GM12878 (cell line): ENCODE data around the gene MAPRE2. TPM values are rescaled to one million over a fixed set of nuclear protein-coding genes. Genes with fewer than 3 reads are reported as not detected.

Source experiments
- ATAC-seq: fragments of 200-7000 bp; cut with Tn5 transposase; 3 replicates; pipeline ENCODE4 v1.9.1; 2020; ENCODE audit warnings: mild to moderate bottlenecking, moderate library complexity
- BruUV-seq: library from RNA; stranded (reverse); fragments of 400-500 nt; replicated peaks from 2 replicates; lab custom pipeline; 2021; lab: Mats Ljungman, UMichigan
- CTCF ChIA-PET: fragments of 300-600 bp; sonication (Branson Sonifier 250); formaldehyde crosslinking; extraction: SDS; loops from one replicate; lab custom pipeline; 2021; ENCODE audit warnings: inconsistent platforms; lab: Yijun Ruan, JAX
- POLR2A ChIA-PET: fragments of 350-600 bp; formaldehyde crosslinking; extraction: SDS; loops from one replicate; lab custom pipeline; 2021; ENCODE audit warnings: inconsistent platforms; lab: Charles Lee
- RAD21 ChIA-PET: fragments of 300-600 bp; sonication (Branson Sonifier 250); formaldehyde crosslinking; loops from one replicate; lab custom pipeline; 2023; ENCODE audit warnings: antibody characterized with exemption; ENCODE audit not compliant: unreplicated experiment; lab: Charles Lee
- SMC1A ChIA-PET: fragments of 300-600 bp; sonication (Branson Sonifier 250); formaldehyde crosslinking; loops from one replicate; lab custom pipeline; 2023; ENCODE audit not compliant: unreplicated experiment, uncharacterized antibody; lab: Charles Lee
- DNase-seq: peaks from one replicate; pipeline ENCODE4 v3.0.0-alpha.2; 2011; ENCODE audit warnings: low read depth, low spot score
- FAIRE-seq: peaks from 3 replicates; lab custom pipeline; 2011; peaks lifted over from hg19 to GRCh38; lab: Jason Lieb, UNC
- H2AFZ ChIP-seq: 2 replicates; pipeline ENCODE4 v1.6.0; 2011; ENCODE audit warnings: low read depth, low read length, control low read depth; ENCODE audit not compliant: control insufficient read depth
- H3K27ac ChIP-seq: 2 replicates; pipeline ENCODE4 v1.5.1; 2011; ENCODE audit warnings: control low read depth; ENCODE audit not compliant: control insufficient read depth, insufficient read depth
- H3K27me3 ChIP-seq, 2 experiments: replicated peaks in 1 of 2; 2 replicates each; pipeline versions ENCODE4 v1.6.0 to v1.6.1; 2011; ENCODE audit warnings: low read length in 1 of 2; ENCODE audit not compliant: control insufficient read depth in 2 of 2, insufficient read depth in 2 of 2
- H3K36me3 ChIP-seq, 2 experiments: 2 replicates each; pipeline ENCODE4 v1.5.1; 2011; ENCODE audit warnings: low read length in 1 of 2; ENCODE audit not compliant: control insufficient read depth in 2 of 2, insufficient read depth in 2 of 2
- H3K4me1 ChIP-seq: 2 replicates; pipeline ENCODE4 v1.6.1; 2011; ENCODE audit warnings: mild to moderate bottlenecking, low read length, moderate library complexity, mixed read lengths; ENCODE audit not compliant: control insufficient read depth, insufficient read depth
- H3K4me2 ChIP-seq: 2 replicates; pipeline ENCODE4 v1.6.0; 2011; ENCODE audit warnings: control low read depth; ENCODE audit not compliant: control insufficient read depth, insufficient read depth
- H3K4me3 ChIP-seq: fragments of 200-600 bp; sonication (generic); 2 replicates; pipeline ENCODE4 v1.5.1; 2016
- H3K79me2 ChIP-seq: 2 replicates; pipeline ENCODE4 v1.6.0; 2011; ENCODE audit warnings: low read length; ENCODE audit not compliant: control insufficient read depth, insufficient read depth
- H3K9ac ChIP-seq: 2 replicates; pipeline ENCODE4 v1.8.0; 2011; ENCODE audit warnings: low read length, control low read depth, mixed read lengths; ENCODE audit not compliant: control insufficient read depth, insufficient read depth
- H3K9me3 ChIP-seq: replicated peaks from 3 replicates; pipeline ENCODE4 v1.5.1; 2011; ENCODE audit warnings: mild to moderate bottlenecking, low read length; ENCODE audit not compliant: control insufficient read depth, insufficient read depth
- H4K20me1 ChIP-seq: 2 replicates; pipeline ENCODE4 v1.6.0; 2011; ENCODE audit not compliant: control insufficient read depth, insufficient read depth
- ATF7 ChIP-seq: fragments of 450-650 bp; IDR thresholded peaks from 2 replicates; pipeline ENCODE4 v1.6.1; 2016; ENCODE audit warnings: low read depth, mild to moderate bottlenecking
- BRCA1 ChIP-seq: IDR thresholded peaks from 2 replicates; pipeline ENCODE4 v1.6.1; 2011; ENCODE audit warnings: low read depth, low read length, improper control_type of control experiment
- PML ChIP-seq: IDR thresholded peaks from 2 replicates; pipeline ENCODE4 v1.6.1; 2012; ENCODE audit warnings: low read length, inconsistent platforms
- POLR2A ChIP-seq: IDR thresholded peaks from 2 replicates; pipeline ENCODE4 v1.6.1; 2011; ENCODE audit warnings: low read depth, mild to moderate bottlenecking, low read length
- RAD21 ChIP-seq: IDR thresholded peaks from 2 replicates; pipeline ENCODE4 v1.6.1; 2011; ENCODE audit warnings: mild to moderate bottlenecking, low read depth, low read length, moderate library complexity; ENCODE audit not compliant: insufficient read depth
- SRF ChIP-seq, 2 experiments: IDR thresholded peaks; 2 replicates each; pipeline ENCODE4 v1.6.1; 2011; ENCODE audit warnings: low read depth in 2 of 2, low read length in 2 of 2, mild to moderate bottlenecking in 1 of 2, moderate library complexity in 1 of 2
- WRNIP1 ChIP-seq: IDR thresholded peaks from 2 replicates; pipeline ENCODE4 v1.6.1; 2011; ENCODE audit warnings: low read depth, low read length, improper control_type of control experiment, borderline replicate concordance
- ZNF217 ChIP-seq: fragments of 450-650 bp; IDR thresholded peaks from 2 replicates; pipeline ENCODE4 v1.6.1; 2017; ENCODE audit warnings: antibody characterized with exemption, mild to moderate bottlenecking
- ZSCAN29 ChIP-seq: fragments of 450-650 bp; IDR thresholded peaks from 2 replicates; pipeline ENCODE4 v1.6.1; 2017; ENCODE audit warnings: mild to moderate bottlenecking, moderate library complexity
- WGBS: methylation state at CpG from one replicate; pipeline ENCODE4 v1.1.6; 2016; ENCODE audit warnings: low lambda C conversion rate; ENCODE audit not compliant: insufficient replicate concordance, insufficient coverage; ENCODE audit errors: missing lambda C conversion rate; 5-methylcytosine and 5-hydroxymethylcytosine counted together
- in situ Hi-C: fragments of 300-500 bp; cut with MboI; formaldehyde crosslinking; loops from 9 replicates; pipeline ENCODE4 v1.14.3; 2018; ENCODE audit warnings: mixed read lengths
- intact Hi-C: fragments of 100-400 bp; cut with micrococcal nuclease; formaldehyde crosslinking; loops from one replicate; pipeline ENCODE4 v1.14.2; 2022; ENCODE audit not compliant: unreplicated experiment
- polyA plus RNA-seq, 11 experiments: library from polyadenylated mRNA; depleted of rRNA in 4 of 11; unstranded in 6 of 11; stranded (reverse) in 5 of 11; fragments of >200 nt; fragmentation: Nextera tagmentation in 4 of 11; fragmentation: Illumina TruSeq in 1 of 11; extraction: Ambion mirVana in 4 of 11; extraction: Trizol in 1 of 11; gene quantifications; 1 replicate in 1 of 11; 2 replicates in 10 of 11; pipeline versions ENCODE4 v1.2.1 to v1.2.3, GENCODE V29; 2011 to 2016; ENCODE audit warnings: inconsistent platforms in 2 of 11, missing spikeins in 2 of 11, low read depth in 1 of 11
- total RNA-seq, 4 experiments: library from RNA; depleted of rRNA in 3 of 4; stranded (reverse); fragments of >200 nt in 3 of 4; fragmentation: Illumina TruSeq in 1 of 4; extraction: Trizol in 1 of 4; gene quantifications; 2 replicates each; pipeline versions ENCODE4 v1.2.1 to v1.2.3, GENCODE V29; 2013 to 2021
- TF ChIP-seq, protein P1 (sequence below): IDR thresholded peaks from 2 replicates; pipeline ENCODE4 v1.6.1; 2011; ENCODE audit warnings: low read depth, mild to moderate bottlenecking, low read length, moderate library complexity, borderline replicate concordance; ENCODE audit errors: extremely low read depth
- TF ChIP-seq, protein P2 (sequence below): IDR thresholded peaks from 2 replicates; pipeline ENCODE4 v1.6.1; 2012; ENCODE audit warnings: improper control_type of control experiment, low read depth, low read length; ENCODE audit not compliant: insufficient replicate concordance

Gene MAPRE2
- total and polyA plus RNA-seq, 10 of the 15 experiments (the other 5 are each of a cell fraction or from before 2014, with no cell fraction given): 11.0 to 50.6 (median 24.0) TPM

DNA sequence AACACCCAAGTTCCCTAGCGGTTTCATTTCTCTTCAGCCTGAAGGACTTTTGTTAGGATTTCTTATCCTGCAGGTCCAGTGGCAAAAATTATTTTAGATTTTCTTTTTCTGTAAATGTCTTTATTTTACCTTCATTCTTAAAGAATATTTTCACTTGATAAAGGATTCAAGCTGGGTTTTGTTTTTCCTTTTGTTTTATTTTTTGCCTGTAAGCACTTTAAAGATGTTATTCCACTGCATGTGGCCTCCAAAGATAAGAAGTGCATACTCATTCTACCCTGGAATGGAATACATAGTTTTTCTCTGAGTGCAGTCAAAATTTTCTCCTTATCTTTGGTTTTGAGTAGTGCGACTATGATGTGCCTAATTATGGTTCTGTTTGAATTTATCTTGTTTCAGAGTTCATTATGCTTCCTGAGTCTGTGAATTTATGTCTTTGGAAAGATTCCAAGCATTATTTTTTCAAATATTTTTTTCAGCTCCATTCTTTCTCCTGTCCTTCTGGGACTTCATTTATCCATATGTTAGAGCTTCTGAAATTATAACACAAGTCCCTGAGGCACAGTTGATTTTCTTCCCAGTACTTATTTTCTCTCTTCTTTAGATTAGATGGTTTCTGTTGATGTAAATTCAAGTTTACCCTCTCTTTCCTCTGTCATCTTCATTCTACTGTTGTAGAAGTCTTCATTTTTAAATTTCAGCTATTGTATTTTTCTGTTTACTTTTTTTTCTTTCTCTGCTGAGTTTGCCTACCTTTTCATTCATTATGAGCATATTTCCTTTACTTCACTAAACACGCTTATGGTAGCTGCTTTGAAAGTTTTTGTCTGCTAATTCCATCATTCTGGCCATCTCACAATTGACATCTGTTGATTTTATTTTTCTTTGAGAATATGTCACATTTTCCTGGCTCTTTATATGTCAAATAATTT lies 69.6 kb downstream of the MAPRE2 start:
- no peak overlapping the region for H3K27ac ChIP-seq
- RAD21 ChIA-PET: no interaction called here
- CTCF ChIA-PET: no interaction called here
- H3K36me3 ChIP-seq: no peaks in the 10 kb centered on the region
- FAIRE-seq (no peak), DNase-seq (no peak)
- intact Hi-C loops: no loop called here
- no peak overlapping the region for H3K4me3 ChIP-seq
- 98% methylated on average over 3 of the region's 3 CpGs for WGBS
- POLR2A ChIA-PET: interaction anchor here (0.5 kb wide), 1 partner anchor 850 kb away, joined by 4 read pairs; no protein-coding TSS in a partner anchor
- no peak overlapping the region for H3K4me2 ChIP-seq
- TF ChIP-seq ATF7 (no peak), ZNF217 (no peak), POLR2A (no peak), PML (no peak), SRF (IDR thresholded peaks at IDR 0.05; ENCODE audit: low read depth in 2 of 2, low read length in 2 of 2) (no peak), RAD21 (no peak), ZSCAN29 (no peak), BRCA1 (no peak), WRNIP1 (no peak)
- TF ChIP-seq, protein P1, sequence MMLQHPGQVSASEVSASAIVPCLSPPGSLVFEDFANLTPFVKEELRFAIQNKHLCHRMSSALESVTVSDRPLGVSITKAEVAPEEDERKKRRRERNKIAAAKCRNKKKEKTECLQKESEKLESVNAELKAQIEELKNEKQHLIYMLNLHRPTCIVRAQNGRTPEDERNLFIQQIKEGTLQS: no peak
- TF ChIP-seq, protein P2, sequence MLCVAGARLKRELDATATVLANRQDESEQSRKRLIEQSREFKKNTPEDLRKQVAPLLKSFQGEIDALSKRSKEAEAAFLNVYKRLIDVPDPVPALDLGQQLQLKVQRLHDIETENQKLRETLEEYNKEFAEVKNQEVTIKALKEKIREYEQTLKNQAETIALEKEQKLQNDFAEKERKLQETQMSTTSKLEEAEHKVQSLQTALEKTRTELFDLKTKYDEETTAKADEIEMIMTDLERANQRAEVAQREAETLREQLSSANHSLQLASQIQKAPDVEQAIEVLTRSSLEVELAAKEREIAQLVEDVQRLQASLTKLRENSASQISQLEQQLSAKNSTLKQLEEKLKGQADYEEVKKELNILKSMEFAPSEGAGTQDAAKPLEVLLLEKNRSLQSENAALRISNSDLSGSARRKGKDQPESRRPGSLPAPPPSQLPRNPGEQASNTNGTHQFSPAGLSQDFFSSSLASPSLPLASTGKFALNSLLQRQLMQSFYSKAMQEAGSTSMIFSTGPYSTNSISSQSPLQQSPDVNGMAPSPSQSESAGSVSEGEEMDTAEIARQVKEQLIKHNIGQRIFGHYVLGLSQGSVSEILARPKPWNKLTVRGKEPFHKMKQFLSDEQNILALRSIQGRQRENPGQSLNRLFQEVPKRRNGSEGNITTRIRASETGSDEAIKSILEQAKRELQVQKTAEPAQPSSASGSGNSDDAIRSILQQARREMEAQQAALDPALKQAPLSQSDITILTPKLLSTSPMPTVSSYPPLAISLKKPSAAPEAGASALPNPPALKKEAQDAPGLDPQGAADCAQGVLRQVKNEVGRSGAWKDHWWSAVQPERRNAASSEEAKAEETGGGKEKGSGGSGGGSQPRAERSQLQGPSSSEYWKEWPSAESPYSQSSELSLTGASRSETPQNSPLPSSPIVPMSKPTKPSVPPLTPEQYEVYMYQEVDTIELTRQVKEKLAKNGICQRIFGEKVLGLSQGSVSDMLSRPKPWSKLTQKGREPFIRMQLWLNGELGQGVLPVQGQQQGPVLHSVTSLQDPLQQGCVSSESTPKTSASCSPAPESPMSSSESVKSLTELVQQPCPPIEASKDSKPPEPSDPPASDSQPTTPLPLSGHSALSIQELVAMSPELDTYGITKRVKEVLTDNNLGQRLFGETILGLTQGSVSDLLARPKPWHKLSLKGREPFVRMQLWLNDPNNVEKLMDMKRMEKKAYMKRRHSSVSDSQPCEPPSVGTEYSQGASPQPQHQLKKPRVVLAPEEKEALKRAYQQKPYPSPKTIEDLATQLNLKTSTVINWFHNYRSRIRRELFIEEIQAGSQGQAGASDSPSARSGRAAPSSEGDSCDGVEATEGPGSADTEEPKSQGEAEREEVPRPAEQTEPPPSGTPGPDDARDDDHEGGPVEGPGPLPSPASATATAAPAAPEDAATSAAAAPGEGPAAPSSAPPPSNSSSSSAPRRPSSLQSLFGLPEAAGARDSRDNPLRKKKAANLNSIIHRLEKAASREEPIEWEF: no peak
- TF ChIP-seq, all 136 proteins: peak for 0
- H3K9me3 ChIP-seq: peaks cover 3% of the 10 kb centered on the region; the same call in 2 of the 3 replicates
- no TSS peak for BruUV-seq
- no peaks in the 10 kb centered on the region for H3K4me1 ChIP-seq
- H4K20me1 ChIP-seq: no peaks in the 10 kb centered on the region
- no peaks in the 10 kb centered on the region for H3K79me2 ChIP-seq
- no peak overlapping the region for H3K9ac ChIP-seq
- in situ Hi-C loops: no loop called here
- SMC1A ChIA-PET: no interaction called here
- H3K27me3 ChIP-seq: no peaks in the 10 kb centered on the region
- H2AFZ ChIP-seq: no peak overlapping the region
- ATAC-seq: no peak
